H1 (cell line): Measurements from ENCODE around the gene ACVR1. TPM values are rescaled to one million over a fixed set of nuclear protein-coding genes. Genes with fewer than 3 reads are reported as not detected.

Experiments used
- CTCF ChIA-PET: fragments of 300-600 bp; sonication (Branson Sonifier 250); formaldehyde crosslinking; loops from one replicate; lab custom pipeline; 2021; ENCODE audit not compliant: partially characterized antibody; lab: Charles Lee
- POLR2A ChIA-PET: fragments of 300-600 bp; sonication (Branson Sonifier 250); formaldehyde crosslinking; loops from one replicate; lab custom pipeline; 2021; ENCODE audit warnings: inconsistent platforms; ENCODE audit not compliant: partially characterized antibody; lab: Charles Lee
- DNase-seq, 2 experiments: peaks; one replicate each; pipeline versions ENCODE4 v3.0.0 to v3.0.0-alpha.2; 2010 to 2022; ENCODE audit warnings: low spot score in 2 of 2, low read depth in 1 of 2, mixed read lengths in 1 of 2
- FAIRE-seq: peaks from 2 replicates; lab custom pipeline; 2011; peaks lifted over from hg19 to GRCh38; lab: Jason Lieb, UNC
- H2AFZ ChIP-seq: 2 replicates; pipeline ENCODE4 v1.8.1; 2012; ENCODE audit warnings: low read length, inconsistent platforms
- H2AK5ac ChIP-seq: 2 replicates; pipeline ENCODE4 v1.6.1; 2013; ENCODE audit warnings: low read depth, low read length
- H2BK120ac ChIP-seq: replicated peaks from 2 replicates; pipeline ENCODE3; 2013; ENCODE audit warnings: low read depth, low read length, inconsistent platforms
- H2BK12ac ChIP-seq: 2 replicates; pipeline ENCODE4 v1.6.1; 2013; ENCODE audit warnings: low read depth, low read length
- H2BK15ac ChIP-seq: 2 replicates; pipeline ENCODE4 v1.6.1; 2013; ENCODE audit warnings: low read length
- H2BK20ac ChIP-seq: 2 replicates; pipeline ENCODE4 v1.6.1; 2013; ENCODE audit warnings: low read length
- H2BK5ac ChIP-seq: 2 replicates; pipeline ENCODE4 v1.6.1; 2013; ENCODE audit warnings: low read depth, low read length
- H3K14ac ChIP-seq: 2 replicates; pipeline ENCODE4 v1.6.1; 2013; ENCODE audit warnings: inconsistent platforms; ENCODE audit not compliant: insufficient read length
- H3K18ac ChIP-seq: 2 replicates; pipeline ENCODE4 v1.6.1; 2013; ENCODE audit warnings: low read length; ENCODE audit errors: extremely low read depth
- H3K23ac ChIP-seq: 2 replicates; pipeline ENCODE4 v1.6.1; 2013; ENCODE audit warnings: inconsistent platforms; ENCODE audit not compliant: insufficient read length
- H3K23me2 ChIP-seq: 2 replicates; pipeline ENCODE4 v1.6.1; 2013; ENCODE audit warnings: low read depth, low read length
- H3K27ac ChIP-seq: 2 replicates; pipeline ENCODE4 v1.6.1; 2011; ENCODE audit warnings: low read depth, low read length, inconsistent platforms
- H3K27me3 ChIP-seq, 4 experiments: replicated peaks in 1 of 4; 1 replicate in 1 of 4; 2 replicates in 3 of 4; pipeline versions ENCODE4 v1.6.1 to v1.8.1; 2011 to 2013; ENCODE audit warnings: low read length in 3 of 4, mild to moderate bottlenecking in 3 of 4, inconsistent platforms in 2 of 4, mixed read lengths in 2 of 4, moderate library complexity in 1 of 4; ENCODE audit not compliant: control insufficient read depth in 3 of 4, insufficient read depth in 3 of 4; ENCODE audit errors: extremely low read depth in 1 of 4
- H3K36me3 ChIP-seq, 4 experiments: 2 replicates each; pipeline versions ENCODE4 v1.6.1 to v1.8.1; 2011 to 2013; ENCODE audit warnings: mild to moderate bottlenecking in 4 of 4, low read length in 3 of 4, moderate library complexity in 2 of 4, control low read depth in 1 of 4, inconsistent platforms in 1 of 4; ENCODE audit not compliant: insufficient read depth in 4 of 4, control insufficient read depth in 2 of 4
- H3K4ac ChIP-seq: replicated peaks from 2 replicates; pipeline ENCODE3; 2013; ENCODE audit warnings: low read length, low read depth, mixed read lengths, inconsistent platforms; ENCODE audit not compliant: insufficient read length
- H3K4me1 ChIP-seq, 4 experiments: replicated peaks in 1 of 4; 1 replicate in 1 of 4; 2 replicates in 3 of 4; pipeline versions ENCODE4 v1.6.1 to v1.8.1; 2011 to 2013; ENCODE audit warnings: low read length in 3 of 4, inconsistent platforms in 2 of 4, mixed read lengths in 1 of 4; ENCODE audit not compliant: insufficient read depth in 4 of 4, control insufficient read depth in 3 of 4
- H3K4me2 ChIP-seq, 2 experiments: 2 replicates each; pipeline versions ENCODE4 v1.6.1 to v1.8.1; 2011 to 2013; ENCODE audit warnings: low read depth in 2 of 2, low read length in 2 of 2, control low read depth in 1 of 2, inconsistent platforms in 1 of 2, mild to moderate bottlenecking in 1 of 2; ENCODE audit not compliant: insufficient read depth in 1 of 2
- H3K4me3 ChIP-seq, 4 experiments: fragments of 200-600, 300-600 bp in 1 of 4; sonication (generic), shearing (Covaris generic), sonication (Bioruptor Twin) in 1 of 4; 2 replicates each; pipeline versions ENCODE4 v1.5.1 to v1.8.1; 2011 to 2016; ENCODE audit warnings: low read length in 4 of 4, low read depth in 3 of 4, control low read depth in 2 of 4, inconsistent platforms in 2 of 4, mild to moderate bottlenecking in 2 of 4, mixed read lengths in 1 of 4, moderate library complexity in 1 of 4; ENCODE audit not compliant: insufficient read depth in 2 of 4; ENCODE audit errors: extremely low read depth in 1 of 4
- H3K56ac ChIP-seq: replicated peaks from 2 replicates; pipeline ENCODE3; 2013; ENCODE audit warnings: low read depth, mild to moderate bottlenecking, mixed read lengths, low read length, inconsistent platforms; ENCODE audit not compliant: insufficient read length
- H3K79me1 ChIP-seq: 2 replicates; pipeline ENCODE4 v1.6.1; 2013; ENCODE audit warnings: low read depth, low read length, control low read depth
- H3K79me2 ChIP-seq, 2 experiments: 2 replicates each; pipeline versions ENCODE4 v1.6.1 to v1.8.1; 2012 to 2013; ENCODE audit warnings: low read length in 2 of 2, mild to moderate bottlenecking in 2 of 2, inconsistent platforms in 1 of 2; ENCODE audit not compliant: insufficient read depth in 2 of 2, control insufficient read depth in 1 of 2
- H3K9ac ChIP-seq, 4 experiments: replicated peaks in 1 of 4; 1 replicate in 1 of 4; 2 replicates in 3 of 4; pipeline versions ENCODE4 v1.6.1 to v1.8.1; 2011 to 2013; ENCODE audit warnings: low read depth in 3 of 4, low read length in 3 of 4, control low read depth in 2 of 4, mild to moderate bottlenecking in 2 of 4, moderate library complexity in 2 of 4, inconsistent platforms in 1 of 4; ENCODE audit errors: extremely low read depth in 1 of 4
- H3K9me3 ChIP-seq, 2 experiments: 2 replicates each; pipeline versions ENCODE4 v1.6.1 to v1.8.1; 2012 to 2013; ENCODE audit warnings: mild to moderate bottlenecking in 2 of 2, moderate library complexity in 2 of 2, control low read depth in 1 of 2, inconsistent platforms in 1 of 2, low read depth in 1 of 2, low read length in 1 of 2, mixed read lengths in 1 of 2; ENCODE audit not compliant: insufficient read depth in 2 of 2
- H4K20me1 ChIP-seq, 2 experiments: replicated peaks in 1 of 2; 2 replicates each; pipeline versions ENCODE3 to v1.8.1; 2011 to 2013; ENCODE audit warnings: inconsistent platforms in 2 of 2, low read length in 2 of 2, mild to moderate bottlenecking in 1 of 2; ENCODE audit not compliant: insufficient read depth in 2 of 2, control insufficient read depth in 1 of 2
- H4K5ac ChIP-seq: 2 replicates; pipeline ENCODE4 v1.6.1; 2013; ENCODE audit warnings: low read length, low read depth, mixed read lengths, inconsistent platforms; ENCODE audit not compliant: insufficient read length
- H4K8ac ChIP-seq: 2 replicates; pipeline ENCODE4 v1.8.0; 2013; ENCODE audit warnings: mild to moderate bottlenecking, moderate library complexity, low read length, inconsistent platforms; ENCODE audit not compliant: insufficient read depth; ENCODE audit errors: extremely low read depth
- H4K91ac ChIP-seq: replicated peaks from 2 replicates; pipeline ENCODE3; 2013; ENCODE audit warnings: low read length, mixed read lengths, inconsistent platforms; ENCODE audit not compliant: insufficient read length
- CBX8 ChIP-seq: fragments of 300-800, 300-1000 bp; sonication (generic); IDR thresholded peaks from 2 replicates; pipeline ENCODE4 v1.7.1; 2016; ENCODE audit warnings: low read depth, low read length, borderline replicate concordance
- CHD1 ChIP-seq: IDR thresholded peaks from 2 replicates; pipeline ENCODE4 v1.6.1; 2012; ENCODE audit warnings: low read depth, low read length, improper control_type of control experiment
- HDAC2 ChIP-seq, 2 experiments: fragments of 300-600 bp in 1 of 2; sonication (generic) in 1 of 2; IDR thresholded peaks; 2 replicates each; pipeline ENCODE4 v1.6.1; 2011 to 2012; ENCODE audit warnings: low read depth in 2 of 2, low read length in 2 of 2, mild to moderate bottlenecking in 2 of 2, moderate library complexity in 2 of 2, borderline replicate concordance in 1 of 2, inconsistent platforms in 1 of 2
- KDM5A ChIP-seq: fragments of 200-600 bp; IDR thresholded peaks from 2 replicates; pipeline ENCODE4 v1.7.1; 2012; ENCODE audit warnings: mild to moderate bottlenecking, low read length, inconsistent platforms, mixed read lengths
- NRF1 ChIP-seq: IDR thresholded peaks from 2 replicates; pipeline ENCODE4 v1.6.1; 2011; ENCODE audit warnings: mild to moderate bottlenecking, low read depth, low read length, improper control_type of control experiment
- SIN3A ChIP-seq, 2 experiments: IDR thresholded peaks in 1 of 2; conservative IDR thresholded peaks in 1 of 2; 2 replicates each; pipeline ENCODE4 v1.6.1; 2011 to 2012; ENCODE audit warnings: low read length in 2 of 2, improper control_type of control experiment in 1 of 2, low read depth in 1 of 2, mild to moderate bottlenecking in 1 of 2
- SUZ12 ChIP-seq: fragments of 200-600 bp; sonication (generic); IDR thresholded peaks from 2 replicates; pipeline ENCODE4 v1.6.1; 2012; ENCODE audit warnings: mild to moderate bottlenecking, inconsistent platforms, low read length, moderate library complexity, mixed read lengths
- TAF7 ChIP-seq: optimal IDR thresholded peaks from 2 replicates; pipeline ENCODE3; 2011; ENCODE audit warnings: low read depth, mild to moderate bottlenecking, inconsistent platforms, low read length, moderate library complexity, borderline replicate concordance
- TBP ChIP-seq: IDR thresholded peaks from 2 replicates; pipeline ENCODE4 v1.6.1; 2011; ENCODE audit warnings: low read depth, low read length, improper control_type of control experiment
- YY1 ChIP-seq: IDR thresholded peaks from 2 replicates; pipeline ENCODE4 v1.6.1; 2011; ENCODE audit warnings: low read depth, mild to moderate bottlenecking, low read length
- WGBS, 2 experiments: shearing (Covaris generic) in 1 of 2; methylation state at CpG; one replicate each; pipeline versions ENCODE4 v1.1.6 to v1.1.7; 2013 to 2015; ENCODE audit warnings: low lambda C conversion rate in 2 of 2, mixed read lengths in 2 of 2, inconsistent platforms in 1 of 2, low coverage in 1 of 2, missing lambda C conversion rate in 1 of 2; ENCODE audit not compliant: insufficient replicate concordance in 2 of 2, insufficient coverage in 1 of 2, insufficient read length in 1 of 2; ENCODE audit errors: extremely low coverage in 1 of 2, missing lambda C conversion rate in 1 of 2; 5-methylcytosine and 5-hydroxymethylcytosine counted together
- polyA plus RNA-seq, 7 experiments: library from polyadenylated mRNA; depleted of rRNA in 3 of 7; stranded (reverse) in 5 of 7; unstranded in 2 of 7; fragments of >200 nt in 5 of 7; fragments of 200-250 nt in 2 of 7; gene quantifications; 1 replicate in 5 of 7; 2 replicates in 1 of 7; 4 replicates in 1 of 7; pipeline versions ENCODE4 v1.2.1 to v1.2.3, GENCODE V29; 2011 to 2013; ENCODE audit warnings: missing spikeins in 2 of 7, mixed read lengths in 2 of 7
- total RNA-seq: library from RNA; stranded (reverse); fragmentation: NEBNext Ultra II Directional; extraction: Animal tissue kit (Norgen Biotek cat#: 25700); gene quantifications from 2 replicates; pipeline ENCODE4 v1.2.1, GENCODE V29; 2021
- TF ChIP-seq, protein P1 (sequence below): IDR thresholded peaks from 2 replicates; pipeline ENCODE4 v1.6.1; 2012; ENCODE audit warnings: low read length, inconsistent platforms

The ACVR1 gene
- total and polyA plus RNA-seq, 2 of the 8 experiments (the other 6 are each of a cell fraction or from before 2014, with no cell fraction given): 8.5 to 17.7 TPM

DNA sequence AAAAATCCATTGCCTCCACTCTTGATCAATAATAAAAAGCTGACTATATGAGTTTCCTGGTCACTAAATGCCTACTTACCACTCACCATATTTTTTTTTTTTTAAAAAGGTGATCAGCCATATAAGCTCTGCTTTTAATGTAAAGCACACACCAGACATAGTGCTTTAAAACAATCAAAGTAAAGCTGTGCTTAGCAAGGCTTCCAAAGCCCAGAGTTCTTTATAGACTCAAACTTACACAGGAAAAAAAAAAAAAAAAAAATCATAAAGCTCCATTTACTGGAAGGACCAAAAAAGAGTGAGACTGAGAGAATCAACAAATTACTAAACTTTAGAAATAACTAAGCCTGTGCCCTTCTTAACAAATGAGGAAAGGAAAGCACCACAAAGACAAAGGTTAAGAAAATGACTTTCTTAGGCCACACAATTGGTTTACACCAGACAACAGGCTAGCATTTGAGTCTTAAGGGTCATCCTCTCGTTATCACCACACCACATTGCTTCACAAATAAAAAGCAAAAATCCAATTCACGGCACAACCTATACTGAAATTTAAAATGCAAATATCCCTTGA is 11.2 kb downstream of the ACVR1 start:
- Histone ChIP-seq H3K9me3 (no peaks in the 10 kb centered on the region), H2BK12ac (no peak overlapping the region), H3K14ac (no peak overlapping the region), H3K79me2 (peaks cover 0 to 62% of the 10 kb centered on the region in 2 experiments; a peak in 2 of 4 replicates), H2BK120ac (no peak overlapping the region), H3K56ac (no peak overlapping the region), H4K8ac (no peak overlapping the region), H2BK5ac (no peak overlapping the region), H3K36me3 (no peaks in the 10 kb centered on the region), H3K27me3 (no peaks in the 10 kb centered on the region), H3K4ac (no peak overlapping the region), H3K4me3 (no peak overlapping the region), H2AFZ (no peak overlapping the region), H4K20me1 (peaks cover 0 to 4% of the 10 kb centered on the region in 2 experiments), H3K9ac (no peak overlapping the region), H3K4me1 (peaks cover 3 to 16% (median 9%) of the 10 kb centered on the region in 4 experiments; a peak in 5 of 7 replicates), H3K27ac (no peak overlapping the region), H3K18ac (no peak overlapping the region), H2AK5ac (no peak overlapping the region), H4K91ac (peak overlapping the region; percentile 58), H3K79me1 (no peaks in the 10 kb centered on the region; the same call in 1 of the 2 replicates), H2BK15ac (no peak overlapping the region), H3K23me2 (no peaks in the 10 kb centered on the region), H4K5ac (no peak overlapping the region), H3K4me2 (no peak overlapping the region), H3K23ac (no peak overlapping the region), H2BK20ac (no peak overlapping the region)
- POLR2A ChIA-PET: no interaction called here
- DNase-seq: no peak
- no peak for FAIRE-seq
- CTCF ChIA-PET: interaction anchor here (0.6 to 2.3 kb wide), 4 partner anchors 14 to 236 kb away, joined by 3 to 8 read pairs (median 4); no protein-coding TSS in a partner anchor
- WGBS, 2 experiments: 85% methylated on average over 2 of the region's 2 CpGs; no CpG with 5 or more reads in 1 of the 2 experiments
- TF ChIP-seq NRF1 (no peak), TBP (no peak), YY1 (no peak), SIN3A (conservative IDR thresholded peaks at IDR 0.05 in 1 of 2, IDR thresholded peaks at IDR 0.05 in 1 of 2; ENCODE audit: low read depth in 1 of 2, low read length in 2 of 2) (no peak), CHD1 (no peak), SUZ12 (no peak), TAF7 (no peak), CBX8 (no peak), HDAC2 (IDR thresholded peaks at IDR 0.05; ENCODE audit: borderline replicate concordance in 1 of 2, low read depth in 2 of 2, low read length in 2 of 2) (no peak), KDM5A (no peak)
- TF ChIP-seq, protein P1, sequence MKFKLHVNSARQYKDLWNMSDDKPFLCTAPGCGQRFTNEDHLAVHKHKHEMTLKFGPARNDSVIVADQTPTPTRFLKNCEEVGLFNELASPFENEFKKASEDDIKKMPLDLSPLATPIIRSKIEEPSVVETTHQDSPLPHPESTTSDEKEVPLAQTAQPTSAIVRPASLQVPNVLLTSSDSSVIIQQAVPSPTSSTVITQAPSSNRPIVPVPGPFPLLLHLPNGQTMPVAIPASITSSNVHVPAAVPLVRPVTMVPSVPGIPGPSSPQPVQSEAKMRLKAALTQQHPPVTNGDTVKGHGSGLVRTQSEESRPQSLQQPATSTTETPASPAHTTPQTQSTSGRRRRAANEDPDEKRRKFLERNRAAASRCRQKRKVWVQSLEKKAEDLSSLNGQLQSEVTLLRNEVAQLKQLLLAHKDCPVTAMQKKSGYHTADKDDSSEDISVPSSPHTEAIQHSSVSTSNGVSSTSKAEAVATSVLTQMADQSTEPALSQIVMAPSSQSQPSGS: no peak
